HG03575 (cell line): ENCODE results near the gene AQP2.
"Not testable (repeated sequence)": the region's sequence is repeated elsewhere in the genome, so short reads cannot be mapped to it uniquely, and the experiment has no call there.

Experiments used
- ATAC-seq: cut with Tn5 transposase; IDR thresholded peaks from one replicate; pipeline ENCODE4 v1.9.1; 2021; ENCODE audit not compliant: unreplicated experiment, insufficient number of reproducible peaks, low FRiP score; ENCODE audit errors: extremely low read depth

AQP2 gene

GRCh38 chr12:49979016-49979586 is 28.6 kb downstream of the AQP2 start:
- no peak for ATAC-seq

GRCh38 chr12:49979791-49980190 is 29.3 kb downstream of the AQP2 start:
- no peak for ATAC-seq

GRCh38 chr12:49980501-49981349 is 30.2 kb downstream of the AQP2 start:
- ATAC-seq = no peak

- no peak for ATAC-seq
Observed at GRCh38 chr12:49982246-49983087, 31.9 kb downstream of the AQP2 start.

- ATAC-seq = no peak
Observed at GRCh38 chr12:49983892-49984291, 33.4 kb downstream of the AQP2 start.

GRCh38 chr12:49984476-49985359 is 34.2 kb downstream of the AQP2 start:
- ATAC-seq = no peak

- ATAC-seq = no peak
Observed at GRCh38 chr12:49985981-49986380, 35.4 kb downstream of the AQP2 start.

GRCh38 chr12:49986476-49986875 is 35.9 kb downstream of the AQP2 start:
- ATAC-seq = not testable (repeated sequence)

- ATAC-seq = no peak
Observed at GRCh38 chr12:49987625-49988303, 37.2 kb downstream of the AQP2 start.

- ATAC-seq = not testable (repeated sequence)
Observed at GRCh38 chr12:49989400-49989799, 38.9 kb downstream of the AQP2 start.

GRCh38 chr12:49990273-49990672 is 39.7 kb downstream of the AQP2 start:
- ATAC-seq = no peak

- ATAC-seq = no peak
Observed at GRCh38 chr12:49998453-49998852, 47.9 kb downstream of the AQP2 start.

- no peak for ATAC-seq
Observed at GRCh38 chr12:50003595-50003994, 53.1 kb downstream of the AQP2 start.

- ATAC-seq = no peak
Observed at GRCh38 chr12:50004696-50005095, 54.2 kb downstream of the AQP2 start.

- ATAC-seq = no peak
Observed at GRCh38 chr12:50005175-50005574, 54.6 kb downstream of the AQP2 start.

- ATAC-seq = no peak
Observed at GRCh38 chr12:50006280-50006679, 55.7 kb downstream of the AQP2 start.

- no peak for ATAC-seq
Observed at GRCh38 chr12:50006754-50007442, 56.4 kb downstream of the AQP2 start.
